HCT116 (cell line): ENCODE measurements around the gene SEPHS2. TPM values are rescaled to one million over a fixed set of nuclear protein-coding genes. Genes with fewer than 3 reads are reported as not detected.
A peak's percentile ranks its signal among the peaks of the same experiment; 100 is the strongest.

ENCODE experiments used
- ATAC-seq: fragments of 200-7000 bp; cut with Tn5 transposase; 2 replicates; pipeline ENCODE4 v1.9.1; 2020; ENCODE audit warnings: mild to moderate bottlenecking, moderate library complexity
- BruUV-seq: library from RNA; stranded (reverse); fragments of 400-500 nt; replicated peaks from 2 replicates; lab custom pipeline; 2021; lab: Mats Ljungman, UMichigan
- CTCF ChIA-PET: fragments of 300-600 bp; sonication (Branson Sonifier 250); formaldehyde crosslinking; loops from one replicate; lab custom pipeline; 2021; ENCODE audit warnings: antibody characterized with exemption; lab: Charles Lee
- POLR2A ChIA-PET: fragments of 300-600, 350-600 bp; sonication (Branson Sonifier 250); formaldehyde crosslinking; loops from one replicate; lab custom pipeline; 2021; ENCODE audit warnings: antibody characterized with exemption; lab: Charles Lee
- RAD21 ChIA-PET, 2 experiments: fragments of 300-600 bp; sonication (Branson Sonifier 250); formaldehyde crosslinking; loops; one replicate each; lab custom pipeline; 2023; ENCODE audit warnings: low total read pairs in 2 of 2; ENCODE audit not compliant: uncharacterized antibody in 2 of 2, unreplicated experiment in 2 of 2, low non-redundant PET in 1 of 2; lab: Charles Lee
- DNase-seq: peaks from one replicate; pipeline ENCODE4 v3.0.0-alpha.2; 2010; ENCODE audit warnings: low read depth, low spot score
- H2AFZ ChIP-seq: fragments of 200-600 bp; shearing (Covaris generic), sonication (generic); 2 replicates; pipeline ENCODE4 v1.6.1; 2017; ENCODE audit warnings: low read depth, mixed run types, mixed read lengths, antibody characterized with exemption, low read length; ENCODE audit not compliant: poor library complexity, severe bottlenecking
- H3K27ac ChIP-seq: 2 replicates; pipeline ENCODE4 v1.5.1; 2012; ENCODE audit warnings: low read depth, low read length
- H3K27me3 ChIP-seq: fragments of 200-600 bp; sonication (generic); 2 replicates; pipeline ENCODE4 v1.6.1; 2016; ENCODE audit warnings: mixed run types, low read length, mixed read lengths; ENCODE audit not compliant: insufficient read depth
- H3K36me3 ChIP-seq, 2 experiments: fragments of 200-500 bp in 1 of 2; fragments of 200-600 bp in 1 of 2; sonication (Bioruptor generic) in 1 of 2; sonication (generic) in 1 of 2; 2 replicates each; pipeline versions ENCODE4 v1.5.1 to v1.6.1; 2014 to 2016; ENCODE audit warnings: low read length in 2 of 2, inconsistent platforms in 1 of 2, mixed read lengths in 1 of 2, mixed run types in 1 of 2; ENCODE audit not compliant: insufficient read depth in 2 of 2, control insufficient read depth in 1 of 2
- H3K4me1 ChIP-seq, 2 experiments: fragments of 200-600 bp in 1 of 2; sonication (generic) in 1 of 2; 2 replicates each; pipeline versions ENCODE4 v1.5.1 to v1.6.1; 2012 to 2017; ENCODE audit warnings: low read length in 2 of 2, inconsistent platforms in 1 of 2, mild to moderate bottlenecking in 1 of 2, mixed read lengths in 1 of 2, mixed run types in 1 of 2, moderate library complexity in 1 of 2; ENCODE audit not compliant: insufficient read depth in 2 of 2, control insufficient read depth in 1 of 2
- H3K4me2 ChIP-seq: fragments of 200-600 bp; sonication (generic); 2 replicates; pipeline ENCODE4 v1.6.1; 2017; ENCODE audit warnings: mixed run types, low read length, mixed read lengths
- H3K4me3 ChIP-seq, 2 experiments: fragments of 200-600 bp in 1 of 2; sonication (generic) in 1 of 2; replicated peaks in 1 of 2; 2 replicates each; pipeline ENCODE4 v1.5.1; 2011 to 2016; ENCODE audit warnings: low read length in 2 of 2, control low read depth in 1 of 2, low read depth in 1 of 2, mild to moderate bottlenecking in 1 of 2, mixed read lengths in 1 of 2, mixed run types in 1 of 2
- H3K79me2 ChIP-seq: fragments of 200-600 bp; sonication (generic); 2 replicates; pipeline ENCODE4 v1.6.1; 2017; ENCODE audit warnings: mild to moderate bottlenecking, mixed run types, low read length, moderate library complexity, mixed read lengths; ENCODE audit not compliant: insufficient read depth
- H3K9ac ChIP-seq: fragments of 200-600 bp; sonication (generic); 2 replicates; pipeline ENCODE4 v1.6.1; 2016; ENCODE audit warnings: low read length, mixed read lengths
- H3K9me2 ChIP-seq: fragments of 200-600 bp; sonication (generic), shearing (Covaris generic); 2 replicates; pipeline ENCODE4 v1.6.1; 2017; ENCODE audit warnings: mixed run types, mild to moderate bottlenecking, moderate library complexity; ENCODE audit not compliant: insufficient read depth
- H3K9me3 ChIP-seq, 2 experiments: fragments of 200-500 bp in 1 of 2; fragments of 200-600 bp in 1 of 2; sonication (Bioruptor generic) in 1 of 2; sonication (generic) in 1 of 2; 2 replicates each; pipeline ENCODE4 v1.6.1; 2014 to 2017; ENCODE audit warnings: low read length in 2 of 2, mixed read lengths in 2 of 2, inconsistent platforms in 1 of 2, low read depth in 1 of 2, mild to moderate bottlenecking in 1 of 2, mixed run types in 1 of 2, moderate library complexity in 1 of 2; ENCODE audit not compliant: control insufficient read depth in 1 of 2, insufficient read depth in 1 of 2
- H4K20me1 ChIP-seq: fragments of 200-600 bp; sonication (generic), shearing (Covaris generic); 2 replicates; pipeline ENCODE4 v1.6.1; 2017; ENCODE audit warnings: mixed run types, mild to moderate bottlenecking, moderate library complexity; ENCODE audit not compliant: insufficient read depth
- CBX3 ChIP-seq: IDR thresholded peaks from 2 replicates; pipeline ENCODE4 v1.6.1; 2012; ENCODE audit warnings: low read depth
- CTCF ChIP-seq, 3 experiments: fragments of 200-600 bp in 1 of 3; sonication (generic) in 1 of 3; IDR thresholded peaks in 2 of 3; conservative IDR thresholded peaks in 1 of 3; 2 replicates each; pipeline ENCODE4 v1.5.1; 2012 to 2017; ENCODE audit warnings: low read depth in 2 of 3, low read length in 2 of 3, antibody characterized with exemption in 1 of 3, borderline replicate concordance in 1 of 3, control low read depth in 1 of 3, mild to moderate bottlenecking in 1 of 3, mixed read lengths in 1 of 3, mixed run types in 1 of 3, moderate library complexity in 1 of 3; ENCODE audit not compliant: insufficient read depth in 1 of 3
- YY1 ChIP-seq: IDR thresholded peaks from 2 replicates; pipeline ENCODE4 v1.6.1; 2011; ENCODE audit warnings: low read length, low read depth, moderate library complexity, mild to moderate bottlenecking; ENCODE audit not compliant: insufficient replicate concordance; ENCODE audit errors: extremely low read depth
- intact Hi-C: fragments of 100-400 bp; cut with micrococcal nuclease; formaldehyde crosslinking; loops from 2 replicates; pipeline ENCODE4 v1.10.0; 2022
- total RNA-seq: library from RNA; stranded (reverse); gene quantifications from one replicate; pipeline ENCODE4 v1.2.1, GENCODE V29; 2021; ENCODE audit not compliant: unreplicated experiment

Gene SEPHS2
- total RNA-seq, 1 experiment from 2014 or later = 51.3 TPM

GRCh38 chr16:30395992-30396585, 49.6 kb downstream of the SEPHS2 start:
- no peaks in the 10 kb centered on the region for H3K27me3 ChIP-seq
- H3K36me3 ChIP-seq = peaks cover 2 to 18% of the 10 kb centered on the region in 2 experiments; a peak in 3 of 4 replicates
- no peaks in the 10 kb centered on the region for H4K20me1 ChIP-seq
- peak overlapping the region; percentile 87 for H3K9ac ChIP-seq
- intact Hi-C loops = loop anchor here (1.0 to 2.0 kb wide), 2 partner anchors 17 to 41 kb away; partner anchors contain the start of gene CD2BP2
- no peaks in the 10 kb centered on the region for H3K9me3 ChIP-seq
- POLR2A ChIA-PET = interaction anchor here (1.2 to 2.1 kb wide), 5 partner anchors 9 to 34 kb away, joined by 3 to 10 read pairs (median 4); partner anchors contain the start of genes DCTPP1 and ZNF771
- no peak for ATAC-seq
- DNase-seq = no peak
- H3K79me2 ChIP-seq = peaks cover 25% of the 10 kb centered on the region
- H3K4me3 ChIP-seq = peak overlapping the region; percentile 95 to 96
- TSS peak; percentile 69 for BruUV-seq
- H2AFZ ChIP-seq = no peak overlapping the region
- RAD21 ChIA-PET = interaction anchor here in 1 of 2 experiments (1.9 kb wide), 1 partner anchor 41 kb away, joined by 4 read pairs; the partner anchor contains the start of gene CD2BP2
- H3K4me2 ChIP-seq = peak overlapping the region; percentile 88
- H3K4me1 ChIP-seq = peaks cover 31 to 57% of the 10 kb centered on the region in 2 experiments
- H3K9me2 ChIP-seq = no peaks in the 10 kb centered on the region
- CTCF ChIA-PET = interaction anchor here (1.6 to 2.5 kb wide), 4 partner anchors 12 to 25 kb away, joined by 5 to 19 read pairs (median 8); partner anchors contain the start of gene ZNF771
- TF ChIP-seq CBX3 (no peak), YY1 (no peak), CTCF (IDR thresholded peaks at IDR 0.05 in 2 of 3, conservative IDR thresholded peaks at IDR 0.05 in 1 of 3; ENCODE audit: borderline replicate concordance in 1 of 3, insufficient read depth in 1 of 3, low read depth in 2 of 3, low read length in 2 of 3) (no peak)
- H3K27ac ChIP-seq = peak overlapping the region; percentile 97
